COR-L47 (cell line): Measurements from ENCODE around the gene APCDD1.
"Not testable (repeated sequence)": the region's sequence is repeated elsewhere in the genome, so short reads cannot be mapped to it uniquely, and the experiment has no call there.

ENCODE experiments used
- DNase-seq: peaks from one replicate; lab custom pipeline; 2025; lab: John Stamatoyannopoulos, UW

The APCDD1 gene

DNA sequence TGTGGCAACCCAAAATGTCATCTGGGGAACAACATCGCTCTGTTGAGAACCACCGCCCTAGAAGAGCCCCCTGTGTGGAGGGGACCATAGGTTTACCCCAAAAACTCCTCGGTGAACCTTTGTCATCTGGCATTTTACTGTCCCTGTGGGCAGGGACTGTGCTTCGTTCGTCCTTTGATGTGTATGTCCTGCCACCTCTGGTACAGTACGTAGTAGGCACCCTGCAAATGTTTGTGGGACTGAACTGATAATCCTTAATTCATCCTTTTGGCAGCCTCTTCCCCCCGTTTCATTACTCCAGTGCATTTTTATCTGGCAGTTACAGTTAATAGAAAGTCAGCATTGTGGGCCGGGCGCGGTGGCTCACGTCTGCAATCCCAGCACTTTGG lies 72.1 kb downstream of the APCDD1 start:
- DNase-seq: no peak

DNA sequence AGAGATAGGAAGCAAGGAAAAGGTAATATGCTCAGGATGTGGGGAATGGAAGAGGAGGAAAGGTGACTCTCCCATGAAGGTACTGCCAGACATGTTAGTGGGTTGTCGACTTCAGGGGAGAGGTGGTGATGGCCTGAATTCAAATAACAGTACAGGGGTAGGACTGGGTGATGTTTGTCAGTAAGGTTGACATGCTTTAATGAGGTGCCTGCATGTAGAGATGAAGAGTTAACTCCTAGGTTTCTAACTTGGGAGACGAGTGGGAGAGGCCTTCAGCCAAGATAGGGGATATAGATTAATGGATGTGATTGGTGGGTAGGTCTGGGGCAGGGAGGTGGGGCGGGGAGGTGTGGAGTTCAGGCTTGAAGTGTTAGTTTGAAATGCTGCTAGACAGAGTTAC lies 74.0 kb downstream of the APCDD1 start:
- no peak for DNase-seq

DNA sequence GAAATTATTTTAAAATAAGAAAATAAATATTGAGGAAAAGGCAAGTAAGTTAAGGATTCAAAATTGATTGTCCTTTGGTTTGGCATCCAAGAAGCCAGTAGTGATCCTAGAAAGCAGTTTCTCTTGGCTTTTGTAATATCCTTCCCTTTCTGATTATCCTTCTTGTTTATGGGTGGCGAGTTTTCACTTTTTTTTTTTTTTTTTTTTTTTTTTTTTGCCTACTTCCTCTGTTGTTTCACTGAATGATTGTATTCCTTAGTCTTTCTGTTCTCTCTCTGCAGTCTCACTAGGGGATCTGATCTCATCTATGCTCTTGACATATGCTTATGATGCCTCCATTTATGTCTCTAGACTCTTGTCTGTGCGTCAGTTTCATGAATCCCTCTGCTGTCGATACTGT lies 75.6 kb downstream of the APCDD1 start:
- no peak for DNase-seq

GRCh38 chr18:10530852-10531251 lies 76.4 kb downstream of the APCDD1 start:
- no peak for DNase-seq

- DNase-seq: no peak
These were observed 78.7 kb downstream of the APCDD1 start for GRCh38 chr18:10533111-10533510.

- no peak for DNase-seq
These were observed 81.8 kb downstream of the APCDD1 start for GRCh38 chr18:10536280-10536679.

- no peak for DNase-seq
These were observed 83.3 kb downstream of the APCDD1 start for GRCh38 chr18:10537765-10538164.

DNA sequence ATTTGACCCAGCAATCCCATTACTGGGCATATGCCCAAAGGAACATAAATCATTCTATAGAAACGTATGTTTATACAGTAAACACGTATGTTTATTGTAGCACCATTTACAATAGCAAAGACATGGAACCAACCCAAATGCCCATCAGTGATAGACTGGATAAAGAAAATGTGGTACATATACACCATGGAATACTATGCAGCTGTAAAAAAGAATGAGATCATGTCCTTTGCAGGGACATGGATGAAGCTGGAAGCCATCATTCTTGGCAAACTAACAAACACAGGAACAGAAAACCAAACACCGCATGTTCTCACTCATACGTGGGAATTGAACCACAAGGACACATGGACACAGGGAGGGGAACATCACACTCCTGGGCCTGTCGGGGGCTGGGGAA lies 84.7 kb downstream of the APCDD1 start:
- not testable (repeated sequence) for DNase-seq
